ENCODE results near the gene EFNB2. TPM values are rescaled to one million over a fixed set of nuclear protein-coding genes. Genes with fewer than 3 reads are reported as not detected.

The EFNB2 gene
- total RNA-seq, 4 donors from 2014 or later = 10.0 to 20.2 (median 17.5) TPM

- TF ChIP-seq POLR2AphosphoS5 (IDR thresholded peaks at IDR 0.05) = no peak
- no peak for TF ChIP-seq POLR2A (IDR thresholded peaks at IDR 0.05; ENCODE audit: low read depth)
- no peak for TF ChIP-seq CTCF (IDR thresholded peaks at IDR 0.05)
- TF ChIP-seq EP300 (IDR thresholded peaks at IDR 0.05) = no peak
- no peak for DNase-seq (ENCODE audit: extremely low spot score)
- intact Hi-C loops (cut with DNase I) = no loop called here
- WGBS = 92% methylated on average over 5 of the region's 5 CpGs
- H3K27me3 ChIP-seq = no peaks in the 10 kb centered on the region
- no peaks in the 10 kb centered on the region for H3K36me3 ChIP-seq
- H3K4me3 ChIP-seq = no peak overlapping the region
- H3K4me1 ChIP-seq = peaks cover 0 to 35% (median 29%) of the 10 kb centered on the region in 4 donors
- no peaks in the 10 kb centered on the region for H3K9me3 ChIP-seq
- no peak overlapping the region for H3K27ac ChIP-seq (replicated peaks in 1 of 4)
Measured at GRCh38 chr13:106522112-106522705, 13.3 kb downstream of the EFNB2 start.

- 86% methylated on average over 5 of the region's 5 CpGs for WGBS
- TF ChIP-seq POLR2A (IDR thresholded peaks at IDR 0.05; ENCODE audit: low read depth) (no peak), POLR2AphosphoS5 (IDR thresholded peaks at IDR 0.05) (no peak), CTCF (IDR thresholded peaks at IDR 0.05) (no peak), EP300 (IDR thresholded peaks at IDR 0.05) (no peak)
- Histone ChIP-seq H3K36me3 (no peaks in the 10 kb centered on the region), H3K4me3 (no peak overlapping the region), H3K27ac (replicated peaks in 1 of 4) (no peak overlapping the region), H3K27me3 (no peaks in the 10 kb centered on the region), H3K9me3 (no peaks in the 10 kb centered on the region), H3K4me1 (peaks cover 0 to 43% (median 34%) of the 10 kb centered on the region in 4 donors)
- intact Hi-C loops (cut with DNase I) = no loop called here
- no peak for DNase-seq (ENCODE audit: extremely low spot score)
Measured at GRCh38 chr13:106521095-106521799, 14.2 kb downstream of the EFNB2 start.

- Histone ChIP-seq H3K4me1 (peaks cover 0 to 49% (median 37%) of the 10 kb centered on the region in 4 donors), H3K4me3 (no peak overlapping the region), H3K27me3 (no peaks in the 10 kb centered on the region), H3K9me3 (no peaks in the 10 kb centered on the region), H3K27ac (replicated peaks in 1 of 4) (no peak overlapping the region), H3K36me3 (no peaks in the 10 kb centered on the region)
- no peak for DNase-seq (ENCODE audit: extremely low spot score)
- intact Hi-C loops (cut with DNase I) = no loop called here
- WGBS = 71% methylated on average over 12 of the region's 12 CpGs
- TF ChIP-seq POLR2AphosphoS5 (IDR thresholded peaks at IDR 0.05) = no peak
- peak; percentile 38 to 53 (median 41) for TF ChIP-seq CTCF (IDR thresholded peaks at IDR 0.05)
Measured at GRCh38 chr13:106520251-106521054, 15.0 kb downstream of the EFNB2 start.

- WGBS = 88% methylated on average over 11 of the region's 11 CpGs
- Histone ChIP-seq H3K27ac (replicated peaks in 1 of 4) (no peak overlapping the region), H3K36me3 (no peaks in the 10 kb centered on the region), H3K27me3 (no peaks in the 10 kb centered on the region), H3K4me3 (no peak overlapping the region), H3K4me1 (peaks cover 0 to 58% (median 47%) of the 10 kb centered on the region in 4 donors), H3K9me3 (no peaks in the 10 kb centered on the region)
- no peak for DNase-seq (ENCODE audit: extremely low spot score)
- intact Hi-C loops (cut with DNase I) = no loop called here
- TF ChIP-seq POLR2AphosphoS5 (IDR thresholded peaks at IDR 0.05) (no peak), EP300 (IDR thresholded peaks at IDR 0.05) (no peak), POLR2A (IDR thresholded peaks at IDR 0.05; ENCODE audit: low read depth) (no peak), CTCF (IDR thresholded peaks at IDR 0.05) (no peak)
Measured at GRCh38 chr13:106518512-106518911, 16.9 kb downstream of the EFNB2 start.

All from esophagus muscularis mucosa (tissue), 4 donors.